H1 (cell line): ENCODE measurements around the gene GPT2.

ENCODE experiments used
- EZH2 ChIP-seq: fragments of 200-600 bp; sonication (generic); IDR thresholded peaks from 2 replicates; pipeline ENCODE4 v1.7.1; 2012; ENCODE audit warnings: low read depth, mild to moderate bottlenecking, moderate library complexity, low read length, inconsistent platforms; ENCODE audit not compliant: severe bottlenecking
- GABPA ChIP-seq: IDR thresholded peaks from 2 replicates; pipeline ENCODE4 v1.6.1; 2011; ENCODE audit warnings: mild to moderate bottlenecking, low read length, moderate library complexity, borderline replicate concordance; ENCODE audit not compliant: insufficient read depth
- POLR2A ChIP-seq, 2 experiments: IDR thresholded peaks; 1 replicate in 1 of 2; 2 replicates in 1 of 2; pipeline ENCODE4 v1.6.1; 2011; ENCODE audit warnings: low read depth in 2 of 2, low read length in 2 of 2, mild to moderate bottlenecking in 2 of 2; ENCODE audit errors: control extremely low read depth in 1 of 2
- SUZ12 ChIP-seq: fragments of 200-600 bp; sonication (generic); IDR thresholded peaks from 2 replicates; pipeline ENCODE4 v1.6.1; 2012; ENCODE audit warnings: mild to moderate bottlenecking, inconsistent platforms, low read length, moderate library complexity, mixed read lengths
- TEAD4 ChIP-seq: IDR thresholded peaks from 2 replicates; pipeline ENCODE4 v1.6.1; 2012; ENCODE audit warnings: low read depth, low read length, inconsistent platforms, mixed read lengths
- TF ChIP-seq, protein P1 (sequence below): IDR thresholded peaks from 2 replicates; pipeline ENCODE4 v1.6.1; 2012; ENCODE audit warnings: inconsistent platforms
- TF ChIP-seq, protein P2 (sequence below): IDR thresholded peaks from 2 replicates; pipeline ENCODE4 v1.6.1; 2011; ENCODE audit warnings: low read length, improper control_type of control experiment
- TF ChIP-seq, protein P3 (sequence below), 3 experiments: IDR thresholded peaks; 1 replicate in 2 of 3; 2 replicates in 1 of 3; pipeline versions ENCODE4 v1.5.1 to v1.6.1; 2011; ENCODE audit warnings: low read length in 3 of 3, mild to moderate bottlenecking in 3 of 3, inconsistent platforms in 2 of 3, low read depth in 1 of 3, moderate library complexity in 1 of 3; ENCODE audit not compliant: insufficient read depth in 1 of 3; ENCODE audit errors: control extremely low read depth in 1 of 3

DNA sequence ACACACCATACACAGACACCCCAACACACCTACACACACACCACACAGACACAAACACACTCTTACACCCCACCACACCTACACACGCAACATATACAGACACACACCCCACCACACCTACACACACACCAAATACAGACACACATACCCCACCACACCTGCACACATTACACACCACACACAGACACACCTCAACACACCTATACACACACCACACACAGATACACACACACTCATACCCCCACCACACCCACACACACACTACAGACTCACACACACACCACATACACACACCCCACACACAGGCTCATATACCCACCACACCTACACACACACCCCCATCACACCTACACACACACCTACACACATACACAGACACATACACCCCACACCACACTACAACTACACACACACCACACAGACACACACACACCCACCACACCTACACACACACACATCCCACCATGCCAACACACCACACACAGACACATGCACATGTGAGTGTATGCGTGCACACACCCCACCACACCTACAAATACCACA is 31.4 kb downstream of the GPT2 start:
- TF ChIP-seq TEAD4: no peak
- no peak for TF ChIP-seq EZH2
- no peak for TF ChIP-seq SUZ12
- no peak for TF ChIP-seq GABPA
- TF ChIP-seq POLR2A (IDR thresholded peaks at IDR 0.05; ENCODE audit: control extremely low read depth in 1 of 2, low read depth in 2 of 2, low read length in 2 of 2): no peak
- TF ChIP-seq, protein P1, sequence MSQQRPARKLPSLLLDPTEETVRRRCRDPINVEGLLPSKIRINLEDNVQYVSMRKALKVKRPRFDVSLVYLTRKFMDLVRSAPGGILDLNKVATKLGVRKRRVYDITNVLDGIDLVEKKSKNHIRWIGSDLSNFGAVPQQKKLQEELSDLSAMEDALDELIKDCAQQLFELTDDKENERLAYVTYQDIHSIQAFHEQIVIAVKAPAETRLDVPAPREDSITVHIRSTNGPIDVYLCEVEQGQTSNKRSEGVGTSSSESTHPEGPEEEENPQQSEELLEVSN: no peak
- TF ChIP-seq, protein P2, sequence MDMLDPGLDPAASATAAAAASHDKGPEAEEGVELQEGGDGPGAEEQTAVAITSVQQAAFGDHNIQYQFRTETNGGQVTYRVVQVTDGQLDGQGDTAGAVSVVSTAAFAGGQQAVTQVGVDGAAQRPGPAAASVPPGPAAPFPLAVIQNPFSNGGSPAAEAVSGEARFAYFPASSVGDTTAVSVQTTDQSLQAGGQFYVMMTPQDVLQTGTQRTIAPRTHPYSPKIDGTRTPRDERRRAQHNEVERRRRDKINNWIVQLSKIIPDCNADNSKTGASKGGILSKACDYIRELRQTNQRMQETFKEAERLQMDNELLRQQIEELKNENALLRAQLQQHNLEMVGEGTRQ: no peak
- TF ChIP-seq, protein P3, sequence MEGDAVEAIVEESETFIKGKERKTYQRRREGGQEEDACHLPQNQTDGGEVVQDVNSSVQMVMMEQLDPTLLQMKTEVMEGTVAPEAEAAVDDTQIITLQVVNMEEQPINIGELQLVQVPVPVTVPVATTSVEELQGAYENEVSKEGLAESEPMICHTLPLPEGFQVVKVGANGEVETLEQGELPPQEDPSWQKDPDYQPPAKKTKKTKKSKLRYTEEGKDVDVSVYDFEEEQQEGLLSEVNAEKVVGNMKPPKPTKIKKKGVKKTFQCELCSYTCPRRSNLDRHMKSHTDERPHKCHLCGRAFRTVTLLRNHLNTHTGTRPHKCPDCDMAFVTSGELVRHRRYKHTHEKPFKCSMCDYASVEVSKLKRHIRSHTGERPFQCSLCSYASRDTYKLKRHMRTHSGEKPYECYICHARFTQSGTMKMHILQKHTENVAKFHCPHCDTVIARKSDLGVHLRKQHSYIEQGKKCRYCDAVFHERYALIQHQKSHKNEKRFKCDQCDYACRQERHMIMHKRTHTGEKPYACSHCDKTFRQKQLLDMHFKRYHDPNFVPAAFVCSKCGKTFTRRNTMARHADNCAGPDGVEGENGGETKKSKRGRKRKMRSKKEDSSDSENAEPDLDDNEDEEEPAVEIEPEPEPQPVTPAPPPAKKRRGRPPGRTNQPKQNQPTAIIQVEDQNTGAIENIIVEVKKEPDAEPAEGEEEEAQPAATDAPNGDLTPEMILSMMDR (IDR thresholded peaks at IDR 0.05; ENCODE audit: control extremely low read depth in 1 of 3, insufficient read depth in 1 of 3, low read depth in 1 of 3, low read length in 3 of 3): no peak
